ENCODE measurements around the gene LRRC10B. TPM values are rescaled to one million over a fixed set of nuclear protein-coding genes. Genes with fewer than 3 reads are reported as not detected.

Gene LRRC10B
- total RNA-seq, result not detected in 2 replicates

DNA sequence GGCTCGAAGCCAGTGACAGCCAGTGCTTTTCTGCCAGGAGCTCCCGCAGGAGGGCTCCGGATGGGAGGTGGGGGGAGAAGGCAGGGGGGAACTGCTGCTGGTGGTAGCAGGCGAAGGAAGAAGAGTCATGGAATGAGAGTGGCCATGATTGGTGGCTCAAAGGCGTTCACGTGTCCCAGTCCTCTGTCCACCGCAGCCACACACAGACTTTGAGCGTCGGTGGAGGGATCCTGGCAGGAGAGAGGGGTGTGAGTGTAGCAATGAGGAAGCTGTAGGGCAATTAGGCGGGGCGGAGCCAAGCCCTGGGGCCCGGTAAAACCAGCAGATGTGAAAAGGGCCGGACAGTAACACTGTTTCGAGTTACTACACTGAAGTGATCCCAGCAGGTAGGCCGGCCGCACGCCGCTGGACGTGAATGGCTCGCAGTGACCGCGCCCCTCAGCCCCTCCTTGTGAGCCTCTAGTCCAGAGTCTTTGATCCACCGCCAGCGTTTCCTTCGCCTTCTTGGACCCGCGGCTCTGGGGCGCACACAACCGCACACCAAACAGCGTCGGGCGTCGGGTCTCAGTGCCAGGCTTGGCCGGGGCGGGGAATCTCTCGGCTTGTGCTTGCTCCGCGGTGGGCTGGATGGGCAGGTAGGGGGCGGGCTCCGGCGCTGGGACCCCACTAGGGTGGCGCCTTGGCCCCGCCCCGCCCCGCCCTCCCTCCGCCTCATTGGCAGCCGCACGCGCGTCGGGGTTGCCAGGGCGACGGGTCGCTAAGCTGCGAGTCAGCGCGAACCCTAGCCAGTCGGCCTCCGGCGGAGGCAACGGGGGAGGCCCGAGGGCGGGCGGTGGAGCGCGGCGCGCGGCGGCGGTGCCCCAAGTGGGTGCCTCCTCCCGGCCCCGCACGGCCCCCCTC is at the start of gene LRRC10B:
Gene LRRC10B, plus strand, starts transcription at position 788 of the 900 bp plus-strand sequence. CDS start 250 bp downstream, outside the sequence.

Other genes with a start within 250 kb of the LRRC10B start
- 2.2 and 4.4 TPM in 2 replicates for gene VWCE, start 213.4 kb upstream of the LRRC10B start, total RNA-seq
- 180 and 209 TPM in 2 replicates for gene DDB1, start 175.6 kb upstream of the LRRC10B start, total RNA-seq
- gene TKFC, start 175.5 kb upstream of the LRRC10B start, total RNA-seq, result 27.8 and 30.3 TPM in 2 replicates
- 102 and 118 TPM in 2 replicates for gene CYB561A3, start 146.9 kb upstream of the LRRC10B start, total RNA-seq
- gene TMEM138, start 146.4 kb upstream of the LRRC10B start, total RNA-seq, result 32.8 and 42.8 TPM in 2 replicates
- 12.8 and 14.0 TPM in 2 replicates for gene TMEM216, start 116.2 kb upstream of the LRRC10B start, total RNA-seq
- 26.2 and 26.3 TPM in 2 replicates for gene CPSF7, start 78.8 kb upstream of the LRRC10B start, total RNA-seq
- gene SDHAF2, start 78.6 kb upstream of the LRRC10B start, total RNA-seq, result 38.5 and 67.4 TPM in 2 replicates
- gene SYT7, start 72.3 kb downstream of the LRRC10B start, total RNA-seq, result 0.47 and 2.6 TPM in 2 replicates
- gene DAGLA, start 171.6 kb downstream of the LRRC10B start, total RNA-seq, result 1.9 and 2.0 TPM in 2 replicates
- 3.8 and 25.6 TPM in 2 replicates for gene MYRF, start 243.9 kb downstream of the LRRC10B start, total RNA-seq

Measured in pericardium fibroblast (primary cell).